ENCODE measurements around the gene RBBP5.

Gene RBBP5

DNA sequence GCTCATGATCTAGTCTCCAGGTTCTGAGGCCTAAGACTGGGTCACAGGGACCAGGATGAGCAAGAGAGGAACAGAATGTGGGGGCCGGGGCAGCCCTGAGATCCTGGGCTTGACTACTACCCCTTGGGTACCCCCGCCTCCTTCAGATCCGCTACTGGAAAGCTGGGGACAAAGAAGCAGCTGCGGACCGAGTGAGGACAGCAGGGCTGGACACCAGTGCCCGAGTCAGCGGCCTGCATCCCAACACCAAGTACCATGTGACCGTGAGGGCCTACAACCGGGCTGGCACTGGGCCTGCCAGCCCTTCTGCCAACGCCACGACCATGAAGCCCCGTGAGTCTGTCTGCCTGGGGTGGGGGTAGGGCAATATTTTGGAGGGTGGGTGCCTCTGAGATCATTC lies 50.0 kb downstream of the RBBP5 start:
- Mint-ChIP-seq H3K4me3 (no peak overlapping the region), H3K4me1 (no peaks in the 10 kb centered on the region), H3K36me3 (no peaks in the 10 kb centered on the region), H3K27me3 (no peaks in the 10 kb centered on the region), H3K27ac (no peak overlapping the region), H3K9me3 (no peaks in the 10 kb centered on the region)

DNA sequence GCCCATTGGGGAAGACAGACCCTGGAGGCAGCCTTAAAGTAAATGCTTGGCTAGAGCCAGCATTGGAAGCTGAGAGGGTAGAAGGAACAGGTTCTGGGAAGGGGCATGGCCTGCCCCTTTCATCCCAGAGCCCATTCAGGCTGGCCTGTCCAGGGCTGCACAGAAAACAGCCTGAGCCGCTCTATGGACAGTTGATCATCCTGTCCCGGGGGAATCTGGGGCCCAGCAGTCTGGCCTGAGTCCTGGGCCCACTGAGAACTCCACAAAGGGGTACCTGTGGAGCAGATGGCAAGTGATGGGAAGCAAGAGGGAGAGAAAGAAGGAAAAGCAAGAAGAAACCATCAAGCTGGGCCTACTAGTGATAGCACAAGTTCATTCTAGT lies 50.8 kb downstream of the RBBP5 start:
- H3K36me3 Mint-ChIP-seq, result no peaks in the 10 kb centered on the region
- no peaks in the 10 kb centered on the region for H3K4me1 Mint-ChIP-seq
- no peak overlapping the region for H3K4me3 Mint-ChIP-seq
- H3K27ac Mint-ChIP-seq, result no peak overlapping the region
- H3K27me3 Mint-ChIP-seq, result no peaks in the 10 kb centered on the region
- H3K9me3 Mint-ChIP-seq, result no peaks in the 10 kb centered on the region

DNA sequence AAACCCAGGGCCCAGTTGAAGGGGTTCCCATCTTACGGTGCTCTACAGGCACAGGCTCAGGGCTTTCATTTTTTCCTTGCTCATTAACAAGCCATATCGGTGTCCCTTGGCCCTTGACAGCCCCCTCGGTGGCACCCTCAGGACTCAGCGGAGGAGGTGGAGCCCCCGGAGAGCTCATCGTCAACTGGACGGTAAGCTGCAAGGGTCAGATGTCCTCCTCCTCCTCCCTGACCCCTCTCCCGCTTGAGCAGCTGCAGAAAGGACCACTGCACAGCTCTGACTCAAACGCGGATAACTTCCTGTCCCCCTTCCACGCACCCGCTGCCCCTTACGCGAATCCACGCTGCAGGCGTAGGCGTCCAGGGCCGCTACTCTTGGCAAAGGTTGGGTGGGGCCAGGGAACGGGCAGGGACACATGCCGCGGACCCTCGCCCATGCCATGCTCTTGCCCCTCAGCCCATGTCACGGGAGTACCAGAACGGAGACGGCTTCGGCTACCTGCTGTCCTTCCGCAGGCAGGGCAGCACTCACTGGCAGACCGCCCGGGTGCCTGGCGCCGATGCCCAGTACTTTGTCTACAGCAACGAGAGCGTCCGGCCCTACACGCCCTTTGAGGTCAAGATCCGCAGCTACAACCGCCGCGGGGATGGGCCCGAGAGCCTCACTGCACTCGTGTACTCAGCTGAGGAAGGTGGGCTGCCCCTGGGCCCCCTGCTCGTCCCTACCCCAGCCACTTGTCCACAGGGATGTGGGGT lies 52.2 kb downstream of the RBBP5 start:
- Mint-ChIP-seq H3K27ac (no peak overlapping the region), H3K9me3 (no peaks in the 10 kb centered on the region), H3K4me1 (no peaks in the 10 kb centered on the region), H3K4me3 (no peak overlapping the region), H3K36me3 (no peaks in the 10 kb centered on the region), H3K27me3 (no peaks in the 10 kb centered on the region)

DNA sequence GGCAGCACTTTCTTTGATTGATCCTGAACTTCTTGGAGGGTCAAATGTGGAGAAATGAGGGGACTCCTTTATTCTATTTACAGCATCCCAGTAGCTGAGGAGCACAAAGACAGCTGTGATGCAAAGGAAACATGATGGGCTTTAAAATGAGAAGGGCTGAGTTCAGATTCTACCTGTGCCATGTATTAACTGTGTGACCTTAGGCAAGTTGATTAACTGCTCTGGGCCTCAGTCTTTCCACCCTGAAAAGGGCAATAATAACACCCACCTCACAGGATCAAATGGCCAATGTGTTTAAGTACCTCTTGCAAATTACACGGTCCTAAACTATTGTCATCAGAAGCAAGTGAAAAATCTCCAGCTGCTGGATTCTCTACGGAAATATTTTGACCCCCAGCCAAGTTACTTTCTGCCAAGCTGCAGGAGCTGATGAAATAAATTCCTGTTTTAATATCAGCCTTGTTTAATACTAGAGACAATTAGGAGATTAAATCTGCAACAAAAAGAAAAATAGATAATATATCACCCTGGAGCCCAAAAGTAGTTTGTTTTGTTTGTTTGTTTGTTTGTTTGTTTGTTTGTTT lies 53.2 kb downstream of the RBBP5 start:
- Mint-ChIP-seq H3K27ac (no peak overlapping the region), H3K36me3 (no peaks in the 10 kb centered on the region), H3K4me1 (no peaks in the 10 kb centered on the region), H3K4me3 (no peak overlapping the region), H3K27me3 (no peaks in the 10 kb centered on the region), H3K9me3 (no peaks in the 10 kb centered on the region)

DNA sequence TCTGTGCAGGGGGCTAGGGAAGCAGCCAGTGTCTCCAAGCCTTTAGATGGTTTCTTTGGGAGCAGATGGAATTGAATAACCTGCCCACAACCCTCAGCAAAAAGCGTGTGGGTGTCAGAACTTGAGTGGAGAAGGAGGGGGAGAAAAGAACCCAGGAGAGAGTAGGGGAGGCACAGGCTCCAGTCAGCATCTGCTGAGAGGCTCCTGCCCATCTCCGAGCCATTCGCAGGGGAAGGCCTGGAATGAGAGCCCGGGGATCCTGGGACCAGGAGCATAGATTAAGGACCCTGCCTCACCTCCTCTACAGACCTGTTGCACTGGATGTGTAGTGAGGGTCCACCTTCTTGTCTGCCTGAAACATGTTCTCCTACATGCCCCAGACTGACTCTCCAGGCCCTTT lies 53.8 kb downstream of the RBBP5 start:
- H3K36me3 Mint-ChIP-seq, result no peaks in the 10 kb centered on the region
- H3K4me3 Mint-ChIP-seq, result no peak overlapping the region
- H3K9me3 Mint-ChIP-seq, result no peaks in the 10 kb centered on the region
- no peaks in the 10 kb centered on the region for H3K27me3 Mint-ChIP-seq
- H3K27ac Mint-ChIP-seq, result no peak overlapping the region
- no peaks in the 10 kb centered on the region for H3K4me1 Mint-ChIP-seq

DNA sequence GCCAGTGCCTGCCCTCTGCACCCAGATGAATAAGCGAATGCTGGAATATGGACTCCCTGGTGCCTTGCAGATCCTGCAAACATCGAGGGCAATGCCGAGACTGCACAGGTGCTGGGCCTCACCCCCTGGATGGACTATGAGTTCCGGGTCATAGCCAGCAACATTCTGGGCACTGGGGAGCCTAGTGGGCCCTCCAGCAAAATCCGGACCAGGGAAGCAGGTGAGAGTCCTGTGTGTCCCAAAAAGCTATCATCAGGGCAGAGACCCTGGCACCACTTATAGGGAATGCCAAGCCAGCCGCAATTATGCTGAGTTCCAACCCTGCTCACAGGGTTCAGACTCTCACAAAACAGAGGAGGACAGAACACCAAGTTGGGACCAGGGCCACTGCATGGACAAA lies 54.7 kb downstream of the RBBP5 start:
- H3K27me3 Mint-ChIP-seq, result no peaks in the 10 kb centered on the region

DNA sequence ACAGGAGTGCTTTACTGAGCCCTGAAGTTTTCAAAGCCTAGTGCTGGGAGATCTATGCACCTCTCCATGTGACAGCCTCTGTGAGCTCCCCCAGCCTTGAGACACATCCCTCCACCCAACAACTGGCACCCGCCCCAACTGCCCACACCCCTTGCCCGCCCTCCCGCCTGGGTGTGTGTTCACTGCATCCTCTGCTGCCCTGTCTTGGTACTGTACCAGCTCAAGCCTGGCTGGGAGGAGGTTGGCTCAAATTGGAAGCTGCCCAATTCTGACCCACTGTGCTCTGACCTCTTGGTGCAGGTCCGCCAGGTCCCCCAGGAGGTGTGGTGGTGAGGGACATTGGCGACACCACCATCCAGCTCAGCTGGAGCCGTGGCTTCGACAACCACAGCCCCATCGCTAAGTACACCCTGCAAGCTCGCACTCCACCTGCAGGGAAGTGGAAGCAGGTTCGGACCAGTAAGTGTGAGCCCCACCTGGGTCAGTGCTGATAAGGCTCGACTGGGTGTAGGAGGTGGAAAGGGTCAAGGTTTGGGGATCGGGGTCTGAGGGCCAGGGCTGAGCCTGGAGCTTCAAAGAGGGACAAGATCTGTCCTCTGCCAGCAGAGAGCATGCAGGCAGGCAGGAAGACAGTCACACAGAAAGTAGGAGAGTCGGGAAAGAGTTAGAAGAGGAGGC lies 55.5 kb downstream of the RBBP5 start:
- H3K36me3 Mint-ChIP-seq, result no peaks in the 10 kb centered on the region
- H3K4me1 Mint-ChIP-seq, result no peaks in the 10 kb centered on the region
- no peaks in the 10 kb centered on the region for H3K27me3 Mint-ChIP-seq
- H3K4me3 Mint-ChIP-seq, result no peak overlapping the region
- no peak overlapping the region for H3K27ac Mint-ChIP-seq
- H3K9me3 Mint-ChIP-seq, result no peaks in the 10 kb centered on the region

More for the DNA sequence above, 54.7 kb downstream of the RBBP5 start:
- Mint-ChIP-seq H3K9me3 (no peaks in the 10 kb centered on the region), H3K27ac (no peak overlapping the region), H3K36me3 (no peaks in the 10 kb centered on the region), H3K4me3 (no peak overlapping the region), H3K4me1 (no peaks in the 10 kb centered on the region)

DNA sequence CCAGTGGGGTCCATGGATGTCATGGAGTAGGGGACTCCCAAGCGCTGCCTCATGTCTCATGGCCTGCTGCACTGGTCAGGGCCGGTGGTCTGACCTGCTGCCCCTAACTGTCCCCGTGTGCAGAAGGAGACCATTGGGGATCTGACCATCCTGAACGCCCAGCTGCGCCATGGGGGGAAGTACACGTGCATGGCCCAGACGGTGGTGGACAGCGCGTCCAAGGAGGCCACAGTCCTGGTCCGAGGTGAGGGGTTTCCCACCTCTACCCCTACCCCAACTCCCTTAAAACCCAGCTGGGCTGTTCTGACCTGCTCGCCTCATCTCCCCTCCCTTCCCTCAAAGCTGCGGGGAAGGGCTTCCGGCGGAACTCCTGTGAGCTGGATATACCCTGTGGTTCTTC lies 56.1 kb downstream of the RBBP5 start:
- H3K27me3 Mint-ChIP-seq, result no peaks in the 10 kb centered on the region

DNA sequence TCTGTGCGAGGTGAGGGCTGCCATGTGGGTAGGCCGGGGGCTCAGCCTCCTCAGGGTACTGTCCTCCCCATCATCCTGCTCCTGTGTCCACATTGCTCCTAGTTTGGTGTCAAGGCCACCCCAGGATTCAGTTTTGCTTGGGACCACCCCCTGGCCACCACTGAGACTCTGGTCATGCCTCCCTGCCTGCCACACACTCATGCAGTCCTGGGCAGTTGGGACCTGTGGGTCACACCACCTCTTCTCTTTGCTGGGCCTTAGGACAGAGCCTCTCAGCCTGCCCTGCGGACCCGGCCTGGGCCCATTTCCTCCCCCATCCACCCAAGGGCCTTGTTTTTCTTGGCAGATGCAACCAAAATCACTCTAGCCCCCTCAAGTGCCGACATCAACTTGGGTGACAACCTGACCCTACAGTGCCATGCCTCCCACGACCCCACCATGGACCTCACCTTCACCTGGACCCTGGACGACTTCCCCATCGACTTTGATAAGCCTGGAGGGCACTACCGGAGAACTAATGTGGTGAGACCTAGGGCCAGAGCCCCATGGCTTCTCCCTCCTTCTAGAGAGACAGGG lies 56.9 kb downstream of the RBBP5 start:
- Mint-ChIP-seq H3K9me3 (no peaks in the 10 kb centered on the region), H3K4me3 (no peak overlapping the region), H3K27me3 (no peaks in the 10 kb centered on the region), H3K27ac (no peak overlapping the region), H3K4me1 (no peaks in the 10 kb centered on the region), H3K36me3 (no peaks in the 10 kb centered on the region)

More for the DNA sequence above, 56.1 kb downstream of the RBBP5 start:
- no peaks in the 10 kb centered on the region for H3K36me3 Mint-ChIP-seq
- H3K4me1 Mint-ChIP-seq, result no peaks in the 10 kb centered on the region
- H3K9me3 Mint-ChIP-seq, result no peaks in the 10 kb centered on the region
- no peak overlapping the region for H3K27ac Mint-ChIP-seq
- no peak overlapping the region for H3K4me3 Mint-ChIP-seq

DNA sequence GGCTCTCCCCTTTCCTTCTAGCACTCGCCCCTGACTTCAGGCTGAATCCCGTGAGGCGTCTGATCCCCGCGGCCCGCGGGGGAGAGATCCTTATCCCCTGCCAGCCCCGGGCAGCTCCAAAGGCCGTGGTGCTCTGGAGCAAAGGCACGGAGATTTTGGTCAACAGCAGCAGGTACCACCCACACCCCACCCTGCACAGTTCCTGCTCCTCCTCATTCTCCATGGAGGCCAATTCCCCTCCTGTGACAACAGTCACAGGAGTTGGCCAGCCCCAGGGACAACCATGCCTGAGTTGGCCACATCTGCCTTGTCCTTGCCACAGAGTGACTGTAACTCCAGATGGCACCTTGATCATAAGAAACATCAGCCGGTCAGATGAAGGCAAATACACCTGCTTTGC lies 57.5 kb downstream of the RBBP5 start:
- Mint-ChIP-seq H3K27me3 (no peaks in the 10 kb centered on the region), H3K9me3 (no peaks in the 10 kb centered on the region), H3K4me1 (no peaks in the 10 kb centered on the region), H3K27ac (no peak overlapping the region), H3K4me3 (no peak overlapping the region), H3K36me3 (no peaks in the 10 kb centered on the region)

DNA sequence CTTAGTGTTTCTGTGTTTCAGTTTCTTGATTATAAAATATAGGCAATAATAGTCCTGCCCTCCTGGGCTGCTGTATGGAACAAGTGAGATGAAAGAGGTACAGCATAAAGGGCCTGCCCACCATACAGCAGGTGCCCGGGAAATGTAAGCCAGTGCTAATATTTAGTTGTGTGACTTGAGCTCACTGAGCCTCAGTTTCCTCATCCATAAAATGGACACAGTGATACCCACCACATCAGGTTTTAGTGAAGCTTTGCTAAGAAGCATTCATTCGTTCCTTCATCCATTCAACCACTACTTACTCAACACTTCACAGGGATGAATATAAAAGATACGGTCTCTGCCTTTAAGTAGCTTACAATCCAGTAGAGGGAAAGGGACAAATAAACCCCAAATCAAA lies 58.9 kb downstream of the RBBP5 start:
- H3K27ac Mint-ChIP-seq, result no peak overlapping the region
- H3K4me1 Mint-ChIP-seq, result no peaks in the 10 kb centered on the region
- H3K9me3 Mint-ChIP-seq, result no peaks in the 10 kb centered on the region
- H3K4me3 Mint-ChIP-seq, result no peak overlapping the region
- H3K36me3 Mint-ChIP-seq, result no peaks in the 10 kb centered on the region
- H3K27me3 Mint-ChIP-seq, result no peaks in the 10 kb centered on the region

DNA sequence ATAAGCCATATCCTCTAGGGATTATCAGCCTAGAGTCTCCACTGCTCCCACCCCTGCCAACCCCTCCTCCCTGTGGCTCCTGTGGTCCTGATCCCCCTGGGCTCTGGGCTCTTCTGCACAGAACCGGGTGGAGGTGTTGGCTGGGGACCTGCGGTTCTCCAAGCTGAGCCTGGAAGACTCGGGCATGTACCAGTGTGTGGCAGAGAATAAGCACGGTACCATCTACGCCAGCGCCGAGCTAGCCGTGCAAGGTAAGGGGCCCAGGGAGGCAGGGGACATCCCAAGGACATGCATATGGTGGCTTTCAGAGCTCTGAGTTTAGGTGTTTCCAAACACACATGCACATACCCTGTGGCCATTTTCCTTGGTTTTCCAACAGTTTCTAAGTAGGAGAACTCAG lies 59.5 kb downstream of the RBBP5 start:
- Mint-ChIP-seq H3K4me1 (no peaks in the 10 kb centered on the region), H3K9me3 (no peaks in the 10 kb centered on the region), H3K36me3 (no peaks in the 10 kb centered on the region), H3K4me3 (no peak overlapping the region), H3K27me3 (no peaks in the 10 kb centered on the region), H3K27ac (no peak overlapping the region)

DNA sequence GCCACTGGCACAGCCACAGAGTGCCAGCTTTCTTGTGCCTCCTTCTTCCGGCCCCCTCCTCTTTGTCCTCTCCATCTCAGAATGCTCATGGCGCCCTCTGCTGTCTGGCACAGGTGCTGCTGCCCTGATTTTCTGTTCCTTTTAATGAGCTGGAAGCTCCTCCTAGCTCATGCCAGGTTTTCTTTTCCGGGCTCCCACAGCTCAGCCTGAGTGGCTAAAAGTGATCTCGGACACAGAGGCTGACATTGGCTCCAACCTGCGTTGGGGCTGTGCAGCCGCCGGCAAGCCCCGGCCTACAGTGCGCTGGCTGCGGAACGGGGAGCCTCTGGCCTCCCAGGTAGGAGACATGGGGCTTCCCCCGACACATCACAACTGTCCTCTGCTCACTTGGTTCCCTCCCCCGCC lies 60.1 kb downstream of the RBBP5 start:
- no peaks in the 10 kb centered on the region for H3K27me3 Mint-ChIP-seq
- no peak overlapping the region for H3K27ac Mint-ChIP-seq
- H3K36me3 Mint-ChIP-seq, result no peaks in the 10 kb centered on the region
- H3K9me3 Mint-ChIP-seq, result no peaks in the 10 kb centered on the region
- no peak overlapping the region for H3K4me3 Mint-ChIP-seq
- H3K4me1 Mint-ChIP-seq, result no peaks in the 10 kb centered on the region

DNA sequence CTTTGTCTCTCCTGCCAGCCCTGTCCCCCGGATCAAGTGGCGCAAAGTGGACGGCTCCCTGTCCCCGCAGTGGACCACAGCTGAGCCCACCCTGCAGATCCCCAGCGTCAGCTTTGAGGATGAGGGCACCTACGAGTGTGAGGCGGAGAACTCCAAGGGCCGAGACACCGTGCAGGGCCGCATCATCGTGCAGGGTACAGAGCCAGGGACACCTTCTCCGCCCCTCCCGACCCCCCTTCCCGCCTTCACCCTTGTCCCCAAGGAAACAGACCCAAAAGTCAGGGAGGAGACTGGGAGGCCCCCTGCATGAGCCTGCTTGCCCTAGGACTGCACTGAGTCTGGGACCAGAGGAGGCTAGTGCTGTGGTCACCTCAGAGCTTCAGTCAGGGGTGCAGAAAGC lies 60.6 kb downstream of the RBBP5 start:
- Mint-ChIP-seq H3K36me3 (no peaks in the 10 kb centered on the region), H3K27ac (no peak overlapping the region), H3K9me3 (no peaks in the 10 kb centered on the region), H3K4me1 (no peaks in the 10 kb centered on the region), H3K27me3 (no peaks in the 10 kb centered on the region), H3K4me3 (no peak overlapping the region)

DNA sequence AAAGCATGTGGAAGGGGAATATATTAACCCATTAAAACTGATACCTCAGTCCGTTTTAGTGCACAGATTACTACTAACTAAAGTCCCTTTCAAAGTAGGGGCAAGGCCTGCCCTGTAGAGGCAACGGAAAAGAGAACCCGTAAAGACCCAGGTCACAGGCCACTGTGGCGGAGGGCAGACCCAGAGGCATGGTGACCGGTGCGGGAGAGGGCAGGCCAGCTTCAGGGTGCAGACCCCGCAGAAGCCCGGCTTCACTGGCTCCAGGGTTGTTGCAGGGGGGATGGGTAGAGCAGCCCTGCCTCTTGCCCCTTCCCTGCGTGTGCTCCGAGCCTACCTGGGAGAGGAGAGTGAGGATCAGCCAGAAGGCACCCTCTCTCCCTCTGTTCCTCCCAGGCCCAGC lies 61.0 kb downstream of the RBBP5 start:
- Mint-ChIP-seq H3K9me3 (no peaks in the 10 kb centered on the region), H3K27me3 (no peaks in the 10 kb centered on the region), H3K4me3 (no peak overlapping the region), H3K4me1 (no peaks in the 10 kb centered on the region), H3K27ac (no peak overlapping the region), H3K36me3 (no peaks in the 10 kb centered on the region)

DNA sequence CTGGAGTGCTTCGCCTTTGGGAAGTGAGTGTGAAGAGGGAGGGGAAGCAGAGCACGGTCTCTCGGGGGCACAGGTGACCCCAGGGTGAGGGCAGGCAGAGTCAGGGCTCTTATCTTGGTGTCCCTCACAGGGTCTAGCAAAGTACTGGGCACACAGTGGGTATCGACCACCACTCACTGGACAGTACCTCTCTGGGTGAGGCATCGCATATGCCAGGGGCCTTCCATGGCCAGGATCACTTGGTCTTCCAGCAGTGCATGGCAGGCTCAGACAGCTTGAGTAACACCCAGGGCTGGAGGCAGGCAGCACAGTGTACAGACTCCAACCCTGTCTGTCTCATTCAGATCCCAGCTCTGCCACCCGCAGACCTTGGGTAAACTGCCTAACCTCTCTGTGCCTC lies 62.1 kb downstream of the RBBP5 start:
- Mint-ChIP-seq H3K36me3 (no peaks in the 10 kb centered on the region), H3K9me3 (no peaks in the 10 kb centered on the region), H3K4me1 (no peaks in the 10 kb centered on the region), H3K4me3 (no peak overlapping the region), H3K27me3 (no peaks in the 10 kb centered on the region), H3K27ac (no peak overlapping the region)

Measured in activated naive CD4-positive, alpha-beta T cell treated with anti-CD3 and anti-CD28 coated beads, Interleukin-2, amount 50 U/mL, for 24 hours (primary cell).